GM18870 (cell line): ENCODE data around the gene LRP1-AS.

Experiments
- ATAC-seq: cut with Tn5 transposase; IDR thresholded peaks from one replicate; pipeline ENCODE4 v1.9.1; 2021; ENCODE audit warnings: moderate library complexity; ENCODE audit not compliant: unreplicated experiment

The LRP1-AS gene

GRCh38 chr12:57101892-57102695 is 45.3 kb downstream of the LRP1-AS start:
- ATAC-seq, result no peak

GRCh38 chr12:57099766-57100165 is 47.7 kb downstream of the LRP1-AS start:
- ATAC-seq, result no peak

- ATAC-seq, result no peak
These were observed 48.2 kb downstream of the LRP1-AS start for GRCh38 chr12:57099047-57099714.

GRCh38 chr12:57098546-57098945 is 48.9 kb downstream of the LRP1-AS start:
- ATAC-seq, result no peak

GRCh38 chr12:57097554-57097835 is 49.9 kb downstream of the LRP1-AS start:
- ATAC-seq, result no peak

- ATAC-seq, result no peak
These were observed 50.5 kb downstream of the LRP1-AS start for GRCh38 chr12:57096748-57097553.

- no peak for ATAC-seq
These were observed 51.3 kb downstream of the LRP1-AS start for GRCh38 chr12:57096099-57096572.

GRCh38 chr12:57095440-57095839 is 52.0 kb downstream of the LRP1-AS start:
- no peak for ATAC-seq
